Astrocyte (in vitro differentiated cells and primary cell): ENCODE data around the gene CST9. TPM values are rescaled to one million over a fixed set of nuclear protein-coding genes. Genes with fewer than 3 reads are reported as not detected.
"Not testable (repeated sequence)": the region's sequence is repeated elsewhere in the genome, so short reads cannot be mapped to it uniquely, and the experiment has no call there.

ENCODE experiments used
- DNase-seq: peaks from one replicate; pipeline ENCODE4 v3.0.0-alpha.2; 2010; ENCODE audit warnings: low read depth
- FAIRE-seq: peaks from 2 replicates; lab custom pipeline; 2011; peaks lifted over from hg19 to GRCh38; lab: Jason Lieb, UNC
- H2AFZ ChIP-seq: 2 replicates; pipeline ENCODE4 v1.6.0; 2012; ENCODE audit warnings: low read depth, low read length, inconsistent platforms
- H3K27ac ChIP-seq: 2 replicates; pipeline ENCODE4 v1.5.1; 2011; ENCODE audit warnings: low read depth, low read length, inconsistent platforms
- H3K27me3 ChIP-seq: 2 replicates; pipeline ENCODE4 v1.6.0; 2011; ENCODE audit warnings: low read length, inconsistent platforms; ENCODE audit not compliant: insufficient read depth
- H3K36me3 ChIP-seq: 2 replicates; pipeline ENCODE4 v1.5.1; 2011; ENCODE audit warnings: low read length, inconsistent platforms; ENCODE audit not compliant: insufficient read depth
- H3K4me1 ChIP-seq: 2 replicates; pipeline ENCODE4 v1.5.1; 2011; ENCODE audit warnings: low read length, inconsistent platforms; ENCODE audit not compliant: insufficient read depth
- H3K4me2 ChIP-seq: 2 replicates; pipeline ENCODE4 v1.6.0; 2012; ENCODE audit warnings: low read length, inconsistent platforms
- H3K4me3 ChIP-seq: 2 replicates; pipeline ENCODE4 v1.5.1; 2011; ENCODE audit warnings: low read depth, mild to moderate bottlenecking, low read length, inconsistent platforms; ENCODE audit not compliant: insufficient read depth
- H3K79me2 ChIP-seq: 2 replicates; pipeline ENCODE4 v1.6.0; 2012; ENCODE audit warnings: mild to moderate bottlenecking, low read length, inconsistent platforms; ENCODE audit not compliant: insufficient read depth
- H3K9ac ChIP-seq: 2 replicates; pipeline ENCODE4 v1.6.0; 2012; ENCODE audit warnings: mild to moderate bottlenecking, low read length, inconsistent platforms
- H3K9me3 ChIP-seq: 2 replicates; pipeline ENCODE4 v1.5.1; 2012; ENCODE audit warnings: low read depth, mild to moderate bottlenecking, low read length, inconsistent platforms; ENCODE audit not compliant: insufficient read depth
- H4K20me1 ChIP-seq: 2 replicates; pipeline ENCODE4 v1.6.0; 2012; ENCODE audit warnings: low read length, inconsistent platforms; ENCODE audit not compliant: insufficient read depth
- H3K27ac Mint-ChIP-seq: one replicate; pipeline ENCODE4 v1.8.0; 2021; ENCODE audit warnings: mild to moderate bottlenecking, mixed read lengths; ENCODE audit not compliant: unreplicated experiment
- H3K27me3 Mint-ChIP-seq: one replicate; pipeline ENCODE4 v1.8.0; 2021; ENCODE audit warnings: low read depth, mixed read lengths; ENCODE audit not compliant: unreplicated experiment
- H3K36me3 Mint-ChIP-seq: one replicate; pipeline ENCODE4 v1.8.0; 2021; ENCODE audit warnings: low read depth, mixed read lengths; ENCODE audit not compliant: unreplicated experiment
- H3K4me1 Mint-ChIP-seq: one replicate; pipeline ENCODE4 v1.8.0; 2021; ENCODE audit warnings: low read depth, mixed read lengths; ENCODE audit not compliant: unreplicated experiment
- H3K4me3 Mint-ChIP-seq: one replicate; pipeline ENCODE4 v1.8.0; 2021; ENCODE audit warnings: mild to moderate bottlenecking, moderate library complexity, mixed read lengths; ENCODE audit not compliant: unreplicated experiment
- H3K9me3 Mint-ChIP-seq: one replicate; pipeline ENCODE4 v1.8.0; 2021; ENCODE audit warnings: mild to moderate bottlenecking, mixed read lengths; ENCODE audit not compliant: unreplicated experiment
- CTCF ChIP-seq: IDR thresholded peaks from 2 replicates; pipeline ENCODE4 v1.5.1; 2011; ENCODE audit warnings: low read depth, mild to moderate bottlenecking, inconsistent platforms, low read length, moderate library complexity; ENCODE audit not compliant: insufficient read depth
- EZH2 ChIP-seq: IDR thresholded peaks from 2 replicates; pipeline ENCODE4 v1.6.1; 2012; ENCODE audit warnings: mild to moderate bottlenecking, low read length, inconsistent platforms; ENCODE audit not compliant: insufficient read depth
- total RNA-seq: library from RNA; stranded (reverse); gene quantifications from 2 replicates; pipeline ENCODE4 v1.2.1, GENCODE V29; 2021

CST9 gene
- total RNA-seq, 1 donor from 2014 or later, result not detected

- H3K9me3 Mint-ChIP-seq, H3K4me3 ChIP-seq, H2AFZ ChIP-seq, H3K27me3 Mint-ChIP-seq, H3K4me3 Mint-ChIP-seq, H3K27ac Mint-ChIP-seq, H3K4me1 ChIP-seq, H3K9me3 ChIP-seq, H3K9ac ChIP-seq, H3K79me2 ChIP-seq, H3K4me1 Mint-ChIP-seq, H3K36me3 Mint-ChIP-seq, H3K36me3 ChIP-seq, H3K27ac ChIP-seq, H3K4me2 ChIP-seq, FAIRE-seq, DNase-seq, H3K27me3 ChIP-seq, H4K20me1 ChIP-seq: not testable (repeated sequence)
Observed at GRCh38 chr20:23581833-23582232, 23.9 kb downstream of the CST9 start.

DNA sequence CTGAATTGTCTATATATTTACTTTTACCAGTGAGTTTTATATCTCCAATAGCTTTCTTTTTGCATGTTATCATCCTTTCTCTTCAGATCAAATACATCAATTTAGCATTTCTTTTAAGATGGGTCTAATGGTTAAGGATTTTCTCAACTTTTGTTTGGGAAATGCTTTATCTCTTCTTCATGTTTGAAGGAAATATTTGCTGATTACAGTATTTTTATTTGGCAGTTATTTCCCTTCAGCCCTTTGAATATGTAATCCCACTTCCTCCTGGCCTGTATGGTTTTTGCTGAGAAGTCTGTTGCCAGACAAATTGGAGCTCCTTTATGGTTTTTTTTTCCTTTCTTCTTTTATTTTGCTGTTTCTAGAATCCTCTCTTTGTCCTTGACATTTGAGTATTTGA lies 30.7 kb downstream of the CST9 start:
- Histone ChIP-seq H3K4me1 (no peaks in the 10 kb centered on the region), H3K27me3 (no peaks in the 10 kb centered on the region), H3K9me3 (no peaks in the 10 kb centered on the region), H4K20me1 (no peaks in the 10 kb centered on the region), H3K27ac (no peak overlapping the region), H3K36me3 (no peaks in the 10 kb centered on the region), H3K9ac (no peak overlapping the region), H3K79me2 (no peaks in the 10 kb centered on the region), H3K4me3 (no peak overlapping the region), H2AFZ (no peak overlapping the region), H3K4me2 (no peak overlapping the region)
- H3K4me3 Mint-ChIP-seq, result no peak overlapping the region
- no peak for DNase-seq
- H3K4me1 Mint-ChIP-seq, result no peaks in the 10 kb centered on the region
- H3K27me3 Mint-ChIP-seq, result peaks cover 2% of the 10 kb centered on the region
- no peaks in the 10 kb centered on the region for H3K36me3 Mint-ChIP-seq
- TF ChIP-seq CTCF (no peak), EZH2 (no peak)
- H3K27ac Mint-ChIP-seq, result no peak overlapping the region
- H3K9me3 Mint-ChIP-seq, result no peaks in the 10 kb centered on the region
- FAIRE-seq, result no peak

DNA sequence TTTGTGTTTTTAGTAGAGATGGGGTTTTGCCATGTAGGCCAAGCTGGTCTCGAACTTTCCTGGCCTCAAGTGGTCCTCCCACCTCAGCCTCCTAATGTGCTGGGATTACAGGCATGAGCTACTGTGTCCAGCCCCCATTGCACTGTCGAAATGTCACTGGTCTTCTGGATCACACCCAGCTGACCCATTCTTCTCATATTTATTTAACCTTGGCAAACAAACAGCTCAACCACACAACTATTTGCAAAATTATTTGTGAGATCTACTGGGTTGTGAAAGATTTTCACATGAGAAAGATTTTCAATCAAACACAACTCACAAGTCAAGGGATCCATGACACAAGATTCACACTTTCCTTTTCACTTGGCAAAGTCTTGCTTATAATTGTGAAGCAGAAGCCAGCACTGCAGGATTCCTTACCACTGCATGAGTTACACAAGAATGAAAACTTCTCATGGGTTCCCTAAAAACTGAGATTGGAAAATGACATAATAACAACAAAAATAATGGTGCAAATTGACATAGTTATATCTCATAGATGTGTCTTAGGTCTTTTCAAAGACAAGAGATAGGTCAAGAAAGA lies 35.4 kb downstream of the CST9 start:
- no peaks in the 10 kb centered on the region for H3K36me3 ChIP-seq
- TF ChIP-seq EZH2, result no peak
- no peak for TF ChIP-seq CTCF
- H3K9me3 ChIP-seq, result no peaks in the 10 kb centered on the region
- Mint-ChIP-seq H3K4me3 (no peak overlapping the region), H3K9me3 (no peaks in the 10 kb centered on the region), H3K27me3 (peaks cover 13% of the 10 kb centered on the region), H3K4me1 (no peaks in the 10 kb centered on the region), H3K36me3 (no peaks in the 10 kb centered on the region), H3K27ac (no peak overlapping the region)
- FAIRE-seq, result no peak
- no peaks in the 10 kb centered on the region for H3K4me1 ChIP-seq
- no peak overlapping the region for H3K9ac ChIP-seq
- H3K27ac ChIP-seq, result no peak overlapping the region
- H3K79me2 ChIP-seq, result no peaks in the 10 kb centered on the region
- H3K4me3 ChIP-seq, result no peak overlapping the region
- H3K27me3 ChIP-seq, result no peaks in the 10 kb centered on the region
- H2AFZ ChIP-seq, result no peak overlapping the region
- H4K20me1 ChIP-seq, result no peaks in the 10 kb centered on the region
- no peak overlapping the region for H3K4me2 ChIP-seq
- DNase-seq, result no peak
